ENCODE results near the gene CCM2.

The CCM2 gene

GRCh38 chr7:45000093-45001032 lies at the start of gene CCM2:
TSS of gene CCM2 (plus strand) at chr7:45000201. CDS start at chr7:45000334, 133 bp downstream.
- DNase-seq (ENCODE audit: low read depth in 1 of 2, low spot score in 1 of 2) = no peak

GRCh38 chr7:44953156-44953555 lies 46.8 kb upstream of the CCM2 start:
- DNase-seq (ENCODE audit: low read depth in 1 of 2, low spot score in 1 of 2) = no peak

- DNase-seq (ENCODE audit: low read depth in 1 of 2, low spot score in 1 of 2) = no peak
Measured at GRCh38 chr7:44955733-44956132, 44.3 kb upstream of the CCM2 start.

GRCh38 chr7:44956157-44956766 lies 43.7 kb upstream of the CCM2 start:
- DNase-seq (ENCODE audit: low read depth in 1 of 2, low spot score in 1 of 2) = no peak

GRCh38 chr7:44958645-44959344 lies 41.2 kb upstream of the CCM2 start:
- no peak for DNase-seq (ENCODE audit: low read depth in 1 of 2, low spot score in 1 of 2)

- no peak for DNase-seq (ENCODE audit: low read depth in 1 of 2, low spot score in 1 of 2)
Measured at GRCh38 chr7:44959433-44959951, 40.5 kb upstream of the CCM2 start.

- DNase-seq (ENCODE audit: low read depth in 1 of 2, low spot score in 1 of 2) = no peak
Measured at GRCh38 chr7:44960011-44960580, 39.9 kb upstream of the CCM2 start.

GRCh38 chr7:44961844-44962482 lies 38.0 kb upstream of the CCM2 start:
- DNase-seq (ENCODE audit: low read depth in 1 of 2, low spot score in 1 of 2) = no peak

- DNase-seq (ENCODE audit: low read depth in 1 of 2, low spot score in 1 of 2) = no peak
Measured at GRCh38 chr7:44962483-44963251, 37.3 kb upstream of the CCM2 start.

- no peak for DNase-seq (ENCODE audit: low read depth in 1 of 2, low spot score in 1 of 2)
Measured at GRCh38 chr7:44963364-44964290, 36.4 kb upstream of the CCM2 start.

GRCh38 chr7:44964384-44964830 lies 35.6 kb upstream of the CCM2 start:
- DNase-seq (ENCODE audit: low read depth in 1 of 2, low spot score in 1 of 2) = no peak

- no peak for DNase-seq (ENCODE audit: low read depth in 1 of 2, low spot score in 1 of 2)
Measured at GRCh38 chr7:44964831-44965440, 35.1 kb upstream of the CCM2 start.

GRCh38 chr7:44965441-44965903 lies 34.5 kb upstream of the CCM2 start:
- DNase-seq (ENCODE audit: low read depth in 1 of 2, low spot score in 1 of 2) = no peak

GRCh38 chr7:44965937-44966730 lies 33.9 kb upstream of the CCM2 start:
- no peak for DNase-seq (ENCODE audit: low read depth in 1 of 2, low spot score in 1 of 2)

GRCh38 chr7:44966731-44967538 lies 33.1 kb upstream of the CCM2 start:
- DNase-seq (ENCODE audit: low read depth in 1 of 2, low spot score in 1 of 2) = no peak

- no peak for DNase-seq (ENCODE audit: low read depth in 1 of 2, low spot score in 1 of 2)
Measured at GRCh38 chr7:44967571-44968446, 32.2 kb upstream of the CCM2 start.

All from stimulated activated CD4-positive, alpha-beta T cell treated with anti-CD3 and anti-CD28 coated beads, Interleukin-15, amount 100 ng/mL, for 1 hour (primary cell).